Endothelial cell of umbilical vein (primary cell): Measurements from ENCODE around the gene MACROD2. TPM values are rescaled to one million over a fixed set of nuclear protein-coding genes. Genes with fewer than 3 reads are reported as not detected.

Experiments
- BruUV-seq: library from RNA; stranded (reverse); fragments of 400-500 nt; replicated peaks from 2 replicates; lab custom pipeline; 2021; lab: Mats Ljungman, UMichigan
- CTCF ChIA-PET: fragments of 300-600, 350-600 bp; sonication (Branson Sonifier 250); formaldehyde crosslinking; loops from one replicate; lab custom pipeline; 2021; ENCODE audit warnings: antibody characterized with exemption, inconsistent platforms; lab: Charles Lee
- POLR2A ChIA-PET: fragments of 300-600, 350-600 bp; sonication (Branson Sonifier 250); formaldehyde crosslinking; loops from one replicate; lab custom pipeline; 2021; ENCODE audit warnings: antibody characterized with exemption, inconsistent platforms; lab: Charles Lee
- DNase-seq: peaks from one replicate; pipeline ENCODE4 v3.0.0-alpha.2; 2011; ENCODE audit warnings: low read depth, low spot score
- FAIRE-seq: peaks from 2 replicates; lab custom pipeline; 2011; peaks lifted over from hg19 to GRCh38; lab: Jason Lieb, UNC
- H2AFZ ChIP-seq: 2 replicates; pipeline ENCODE4 v1.6.0; 2012; ENCODE audit warnings: low read depth, low read length, control low read depth, inconsistent platforms
- H3K27ac ChIP-seq: 2 replicates; pipeline ENCODE4 v1.5.1; 2011; ENCODE audit warnings: low read depth, mild to moderate bottlenecking, control low read depth, low read length, moderate library complexity; ENCODE audit not compliant: insufficient read depth
- H3K27me3 ChIP-seq, 2 experiments: 2 replicates each; pipeline versions ENCODE4 v1.6.0 to v1.6.1; 2011; ENCODE audit warnings: low read length in 2 of 2, mixed read lengths in 1 of 2; ENCODE audit not compliant: control insufficient read depth in 2 of 2, insufficient read depth in 2 of 2
- H3K36me3 ChIP-seq, 2 experiments: 2 replicates in 1 of 2; 3 replicates in 1 of 2; pipeline ENCODE4 v1.5.1; 2011; ENCODE audit warnings: low read length in 2 of 2, mild to moderate bottlenecking in 1 of 2, moderate library complexity in 1 of 2; ENCODE audit not compliant: control insufficient read depth in 2 of 2, insufficient read depth in 2 of 2; ENCODE audit errors: extremely low read depth in 1 of 2
- H3K4me1 ChIP-seq: 3 replicates; pipeline ENCODE4 v1.5.1; 2011; ENCODE audit warnings: mild to moderate bottlenecking, low read length; ENCODE audit not compliant: control insufficient read depth, insufficient read depth; ENCODE audit errors: extremely low read depth
- H3K4me2 ChIP-seq: 2 replicates; pipeline ENCODE4 v1.6.1; 2011; ENCODE audit warnings: low read length, control low read depth, mixed read lengths; ENCODE audit not compliant: insufficient read depth
- H3K4me3 ChIP-seq, 3 experiments: fragments of 200-600 bp in 1 of 3; sonication (generic), shearing (Covaris generic) in 1 of 3; replicated peaks in 1 of 3; 2 replicates each; pipeline ENCODE4 v1.5.1; 2011 to 2016; ENCODE audit warnings: control low read depth in 3 of 3, low read length in 3 of 3, mild to moderate bottlenecking in 2 of 3, inconsistent platforms in 1 of 3, low read depth in 1 of 3, moderate library complexity in 1 of 3; ENCODE audit not compliant: insufficient read depth in 1 of 3
- H3K79me2 ChIP-seq: 2 replicates; pipeline ENCODE4 v1.6.0; 2012; ENCODE audit warnings: low read length, inconsistent platforms; ENCODE audit not compliant: control insufficient read depth, insufficient read depth
- H3K9ac ChIP-seq: replicated peaks from 2 replicates; pipeline ENCODE3; 2011; ENCODE audit warnings: low read length, control low read depth; ENCODE audit not compliant: insufficient read depth; ENCODE audit errors: extremely low read depth
- H3K9me1 ChIP-seq: replicated peaks from 3 replicates; pipeline ENCODE4 v1.6.0; 2011; ENCODE audit warnings: mild to moderate bottlenecking, low read length; ENCODE audit not compliant: control insufficient read depth, insufficient read depth; ENCODE audit errors: extremely low read depth
- H3K9me3 ChIP-seq: replicated peaks from 2 replicates; pipeline ENCODE4 v1.5.1; 2012; ENCODE audit warnings: low read length, inconsistent platforms; ENCODE audit not compliant: control insufficient read depth, insufficient read depth
- H4K20me1 ChIP-seq: replicated peaks from 2 replicates; pipeline ENCODE3; 2011; ENCODE audit warnings: mild to moderate bottlenecking, low read length; ENCODE audit not compliant: control insufficient read depth, insufficient read depth; ENCODE audit errors: extremely low read depth
- CTCF ChIP-seq, 2 donors: IDR thresholded peaks; 1 replicate in 1 of 2; 2 replicates in 1 of 2; pipeline ENCODE4 v1.5.1; 2011; ENCODE audit warnings: low read length in 2 of 2, mild to moderate bottlenecking in 2 of 2, moderate library complexity in 2 of 2, control low read depth in 1 of 2, inconsistent platforms in 1 of 2, low read depth in 1 of 2; ENCODE audit not compliant: insufficient read depth in 1 of 2; ENCODE audit errors: extremely low read depth in 1 of 2
- EZH2 ChIP-seq: IDR thresholded peaks from 2 replicates; pipeline ENCODE4 v1.6.1; 2012; ENCODE audit warnings: borderline replicate concordance, low read depth, mild to moderate bottlenecking, moderate library complexity, low read length, inconsistent platforms; ENCODE audit not compliant: severe bottlenecking
- FOS ChIP-seq: IDR thresholded peaks from 2 replicates; pipeline ENCODE4 v1.6.1; 2011; ENCODE audit warnings: mild to moderate bottlenecking, low read length, moderate library complexity, borderline replicate concordance; ENCODE audit not compliant: insufficient read depth
- GATA2 ChIP-seq: IDR thresholded peaks from 2 replicates; pipeline ENCODE4 v1.7.0; 2011; ENCODE audit warnings: low read depth, mild to moderate bottlenecking, moderate library complexity, mixed read lengths, low read length; ENCODE audit not compliant: insufficient read length, insufficient read depth
- JUN ChIP-seq: IDR thresholded peaks from 2 replicates; pipeline ENCODE4 v1.6.1; 2011; ENCODE audit warnings: borderline replicate concordance, low read depth; ENCODE audit not compliant: insufficient read length, insufficient read depth
- MAX ChIP-seq: IDR thresholded peaks from 2 replicates; pipeline ENCODE4 v1.6.1; 2011; ENCODE audit not compliant: insufficient read depth, insufficient read length
- MYC ChIP-seq: IDR thresholded peaks from one replicate; pipeline ENCODE4 v1.6.1; 2011; ENCODE audit warnings: mild to moderate bottlenecking, low read depth, low read length
- POLR2A ChIP-seq: IDR thresholded peaks from 2 replicates; pipeline ENCODE4 v1.6.1; 2012; ENCODE audit warnings: low read depth, mild to moderate bottlenecking, control low read depth, low read length
- POLR2AphosphoS5 ChIP-seq: IDR thresholded peaks from 2 replicates; pipeline ENCODE4 v1.6.1; 2012; ENCODE audit warnings: low read depth, mild to moderate bottlenecking, control low read depth, low read length, moderate library complexity; ENCODE audit not compliant: insufficient read depth
- dilution Hi-C: fragments of 300-500 bp; cut with MboI; formaldehyde crosslinking; loops from one replicate; pipeline ENCODE4 v1.15.0; 2019; ENCODE audit warnings: low sequenced_read_pairs; ENCODE audit not compliant: extremely low pct_ligation_motif_present
- intact Hi-C: fragments of 100-400 bp; cut with micrococcal nuclease; formaldehyde crosslinking; loops from one replicate; pipeline ENCODE4 v1.10.0; 2022
- polyA plus RNA-seq, 4 experiments: library from polyadenylated mRNA; depleted of rRNA in 3 of 4; stranded (reverse) in 3 of 4; unstranded in 1 of 4; fragments of >200 nt; gene quantifications; 2 replicates each; pipeline versions ENCODE4 v1.2.1 to v1.2.3, GENCODE V29; 2011 to 2012; ENCODE audit warnings: missing spikeins in 1 of 4
- total RNA-seq: library from RNA; stranded (reverse); gene quantifications from 2 replicates; pipeline ENCODE4 v1.2.3, GENCODE V29; 2021

MACROD2 gene
- total and polyA plus RNA-seq, 2 donors (not counting 3 experiments of a cell fraction or from before 2014, with no cell fraction given) = 0.11 to 0.73 TPM

- Histone ChIP-seq H2AFZ (no peak overlapping the region), H3K27ac (no peak overlapping the region), H3K36me3 (no peaks in the 10 kb centered on the region), H4K20me1 (no peaks in the 10 kb centered on the region), H3K9me3 (no peaks in the 10 kb centered on the region), H3K27me3 (no peaks in the 10 kb centered on the region), H3K4me1 (no peaks in the 10 kb centered on the region), H3K9ac (no peak overlapping the region), H3K79me2 (no peaks in the 10 kb centered on the region), H3K4me2 (no peak overlapping the region), H3K9me1 (no peaks in the 10 kb centered on the region), H3K4me3 (no peak overlapping the region)
- TF ChIP-seq POLR2A = no peak
- no peak for TF ChIP-seq POLR2AphosphoS5
- no peak for TF ChIP-seq GATA2
- no peak for TF ChIP-seq MYC
- TF ChIP-seq FOS = no peak
- no peak for TF ChIP-seq EZH2
- no peak for TF ChIP-seq MAX
- no peak for TF ChIP-seq JUN
- no peak for TF ChIP-seq CTCF (IDR thresholded peaks at IDR 0.05; ENCODE audit: extremely low read depth in 1 of 2, insufficient read depth in 1 of 2, low read depth in 1 of 2, low read length in 2 of 2)
- DNase-seq = no peak
- no peak for FAIRE-seq
- CTCF ChIA-PET = no interaction called here
- dilution Hi-C loops (no loop called here), intact Hi-C loops (no loop called here)
- POLR2A ChIA-PET = no interaction called here
- no TSS peak for BruUV-seq
Observed at GRCh38 chr20:15327123-15327522, 1331.8 kb downstream of the MACROD2 start.
